ENCODE results near the gene TMEM200A.

- TF ChIP-seq CTCF (IDR thresholded peaks at IDR 0.05; ENCODE audit: control extremely low read depth in 1 of 3, insufficient read depth in 1 of 3, low read depth in 1 of 3, low read length in 3 of 3) = no peak
- TF ChIP-seq EP300 (IDR thresholded peaks at IDR 0.05; ENCODE audit: borderline replicate concordance in 1 of 2, low read depth in 2 of 2, low read length in 2 of 2) = no peak
- TF ChIP-seq SIN3A (conservative IDR thresholded peaks at IDR 0.05 in 1 of 2, IDR thresholded peaks at IDR 0.05 in 1 of 2; ENCODE audit: low read depth in 1 of 2, low read length in 2 of 2) = no peak
- TF ChIP-seq TCF12 (IDR thresholded peaks at IDR 0.05; ENCODE audit: low read depth, low read length) = no peak
- TF ChIP-seq GTF2F1 (IDR thresholded peaks at IDR 0.05; ENCODE audit: borderline replicate concordance, low read depth, low read length) = no peak
- TF ChIP-seq ATF2 (IDR thresholded peaks at IDR 0.05; ENCODE audit: low read length) = no peak
- TF ChIP-seq TBP (IDR thresholded peaks at IDR 0.05; ENCODE audit: low read depth, low read length) = no peak
- TF ChIP-seq TEAD4 (IDR thresholded peaks at IDR 0.05; ENCODE audit: low read depth, low read length) = no peak
- no peak for TF ChIP-seq TAF1 (IDR thresholded peaks at IDR 0.05; ENCODE audit: low read depth, low read length)
- no peak for TF ChIP-seq GABPA (IDR thresholded peaks at IDR 0.05; ENCODE audit: borderline replicate concordance, insufficient read depth, low read length)
- no peak for TF ChIP-seq USF2 (IDR thresholded peaks at IDR 0.05; ENCODE audit: low read length)
Measured at GRCh38 chr6:130447374-130447773, 81.6 kb downstream of the TMEM200A start.
